Measurements from ENCODE around the gene PRKCZ. TPM values are rescaled to one million over a fixed set of nuclear protein-coding genes. Genes with fewer than 3 reads are reported as not detected.

The PRKCZ gene
- polyA plus RNA-seq, 6 donors from 2014 or later: 5.7 to 12.4 (median 9.3) TPM

- H3K9me3 Mint-ChIP-seq: peaks cover 0 to 1% (median 0%) of the 10 kb centered on the region in 7 donors
- ATAC-seq (ENCODE audit: low read depth in 2 of 2) (no peak), DNase-seq (no peak)
- H3K36me3 Mint-ChIP-seq: no peaks in the 10 kb centered on the region
- H3K27me3 Mint-ChIP-seq: peaks cover 0 to 5% (median 0%) of the 10 kb centered on the region in 3 donors
- no peak overlapping the region for H3K4me3 Mint-ChIP-seq
- no peak overlapping the region for H3K27ac Mint-ChIP-seq
- H3K4me1 Mint-ChIP-seq: peaks cover 0 to 10% (median 3%) of the 10 kb centered on the region in 3 donors
These were observed 160.0 kb downstream of the PRKCZ start for GRCh38 chr1:2210084-2210653.

GRCh38 chr1:2210786-2211185, 160.6 kb downstream of the PRKCZ start:
- no peak overlapping the region for H3K27ac Mint-ChIP-seq
- peaks cover 0 to 1% (median 0%) of the 10 kb centered on the region in 7 donors for H3K9me3 Mint-ChIP-seq
- H3K4me1 Mint-ChIP-seq: peaks cover 0 to 10% (median 3%) of the 10 kb centered on the region in 3 donors
- peaks cover 0 to 8% (median 0%) of the 10 kb centered on the region in 3 donors for H3K27me3 Mint-ChIP-seq
- DNase-seq: no peak
- no peak overlapping the region for H3K4me3 Mint-ChIP-seq
- no peaks in the 10 kb centered on the region for H3K36me3 Mint-ChIP-seq
- no peak for ATAC-seq (ENCODE audit: low read depth in 2 of 2)

GRCh38 chr1:2212274-2212531, 162.0 kb downstream of the PRKCZ start:
- Mint-ChIP-seq H3K27ac (no peak overlapping the region), H3K36me3 (no peaks in the 10 kb centered on the region), H3K27me3 (peaks cover 0 to 10% (median 0%) of the 10 kb centered on the region in 3 donors), H3K4me1 (peaks cover 0 to 3% (median 3%) of the 10 kb centered on the region in 3 donors), H3K4me3 (peak overlapping the region in 1 of 8 donors; percentile 48), H3K9me3 (peaks cover 0 to 1% (median 0%) of the 10 kb centered on the region in 7 donors)
- ATAC-seq (ENCODE audit: low read depth in 2 of 2) (no peak), DNase-seq (no peak)

- Mint-ChIP-seq H3K27ac (peak overlapping the region in 1 of 6 donors; percentile 29), H3K9me3 (peaks cover 0 to 1% (median 0%) of the 10 kb centered on the region in 7 donors), H3K27me3 (peaks cover 0 to 10% (median 0%) of the 10 kb centered on the region in 3 donors), H3K36me3 (no peaks in the 10 kb centered on the region), H3K4me3 (peak overlapping the region in 7 of 8 donors; percentile 12 to 66 (median 48)), H3K4me1 (peaks cover 0 to 3% (median 3%) of the 10 kb centered on the region in 3 donors)
- ATAC-seq (ENCODE audit: low read depth in 2 of 2) (peak; percentile 74 to 76), DNase-seq (no peak)
These were observed 162.6 kb downstream of the PRKCZ start for GRCh38 chr1:2212532-2213491.

DNA sequence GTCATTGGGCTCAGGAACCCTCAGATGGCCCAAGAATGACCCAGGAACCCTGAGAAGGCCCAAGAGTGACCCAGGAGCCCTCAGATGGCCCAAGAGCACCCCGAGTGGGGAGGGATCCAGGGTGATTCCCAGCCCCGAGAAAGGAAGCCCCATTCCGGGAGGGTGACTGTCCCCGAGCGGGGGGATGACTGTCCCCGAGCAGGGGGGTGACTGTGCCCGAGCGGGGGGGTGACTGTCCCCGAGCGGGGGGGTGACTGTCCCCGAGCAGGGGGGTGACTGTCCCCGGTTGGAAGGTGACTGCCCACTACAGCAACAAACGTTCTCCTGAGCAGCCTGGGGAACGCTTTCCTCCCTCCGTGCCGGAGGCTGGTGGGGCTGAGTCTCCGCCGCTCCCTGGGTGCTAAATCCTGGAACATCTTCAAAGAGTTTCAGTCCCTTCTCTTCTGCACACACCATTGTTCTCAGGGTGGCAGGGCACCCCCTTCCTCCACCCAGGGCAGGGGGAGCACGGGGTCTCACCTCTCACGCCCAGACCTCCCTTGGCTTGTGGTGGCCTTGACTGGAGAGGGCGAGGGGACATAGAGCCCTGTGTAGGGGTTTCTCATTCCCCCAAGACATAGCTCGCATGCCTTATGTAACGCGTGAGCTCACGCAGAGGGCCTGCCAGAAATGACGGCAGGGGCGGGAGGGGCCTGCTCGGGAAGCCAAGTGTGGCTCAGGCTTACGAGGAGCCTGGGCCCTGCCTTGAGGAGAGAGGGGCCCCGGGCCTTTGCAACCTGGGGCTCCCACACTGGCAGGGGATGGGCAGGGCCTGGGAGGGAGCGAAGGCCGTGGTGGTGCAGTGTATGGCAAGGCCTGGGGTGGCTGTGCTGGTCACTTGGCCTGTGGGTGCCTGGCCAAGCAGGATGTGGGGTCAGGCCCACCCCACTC, 163.6 kb downstream of the PRKCZ start:
- Mint-ChIP-seq H3K36me3 (no peaks in the 10 kb centered on the region), H3K9me3 (peaks cover 0 to 5% (median 0%) of the 10 kb centered on the region in 7 donors), H3K4me1 (peaks cover 0 to 3% (median 3%) of the 10 kb centered on the region in 3 donors), H3K27me3 (peaks cover 0 to 13% (median 0%) of the 10 kb centered on the region in 3 donors), H3K4me3 (peak overlapping the region in 3 of 8 donors; percentile 47 to 69 (median 56)), H3K27ac (no peak overlapping the region)
- DNase-seq (no peak), ATAC-seq (ENCODE audit: low read depth in 2 of 2) (no peak)

DNA sequence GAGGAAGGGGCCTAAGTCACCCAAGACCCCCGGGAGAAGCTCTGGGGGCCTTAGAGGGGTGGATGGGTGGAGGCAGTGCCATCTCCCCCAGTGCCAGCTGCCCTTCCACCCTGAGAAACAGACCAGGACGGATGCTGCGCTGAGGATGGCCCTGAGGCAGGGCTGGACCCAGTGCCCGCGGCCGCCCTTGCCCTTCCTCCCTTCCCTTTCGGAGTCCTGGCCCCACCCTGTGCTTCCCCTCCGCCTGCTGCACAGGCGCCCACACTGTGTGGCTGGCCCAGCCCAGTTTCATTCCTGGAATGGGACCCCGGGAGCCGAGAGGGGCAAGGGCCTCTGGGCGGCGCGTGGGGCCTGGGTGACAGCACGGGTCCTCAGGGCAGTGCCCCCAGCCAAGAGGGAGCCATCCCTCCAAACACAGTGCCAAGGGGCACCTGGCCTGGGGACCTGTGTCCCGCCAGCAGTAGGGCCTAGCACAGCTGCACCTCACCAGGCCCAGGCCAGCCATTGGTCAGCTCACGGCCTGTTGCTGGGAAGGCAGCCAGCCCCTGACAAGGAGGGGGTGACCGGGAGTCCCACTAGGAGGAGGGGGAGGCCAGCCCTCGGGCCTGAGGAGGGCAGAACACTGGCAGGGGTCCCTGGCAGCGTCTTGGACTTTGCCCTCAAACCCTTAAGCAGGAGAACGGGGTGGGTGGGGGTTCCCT, 164.5 kb downstream of the PRKCZ start:
- Mint-ChIP-seq H3K9me3 (peaks cover 0 to 7% (median 0%) of the 10 kb centered on the region in 7 donors), H3K27me3 (peaks cover 0 to 20% (median 0%) of the 10 kb centered on the region in 3 donors), H3K4me1 (peaks cover 0 to 3% (median 0%) of the 10 kb centered on the region in 3 donors), H3K4me3 (peak overlapping the region in 1 of 8 donors; percentile 56), H3K36me3 (no peaks in the 10 kb centered on the region), H3K27ac (peak overlapping the region in 1 of 6 donors; percentile 63)
- DNase-seq: no peak
- ATAC-seq (ENCODE audit: low read depth in 2 of 2): no peak

DNA sequence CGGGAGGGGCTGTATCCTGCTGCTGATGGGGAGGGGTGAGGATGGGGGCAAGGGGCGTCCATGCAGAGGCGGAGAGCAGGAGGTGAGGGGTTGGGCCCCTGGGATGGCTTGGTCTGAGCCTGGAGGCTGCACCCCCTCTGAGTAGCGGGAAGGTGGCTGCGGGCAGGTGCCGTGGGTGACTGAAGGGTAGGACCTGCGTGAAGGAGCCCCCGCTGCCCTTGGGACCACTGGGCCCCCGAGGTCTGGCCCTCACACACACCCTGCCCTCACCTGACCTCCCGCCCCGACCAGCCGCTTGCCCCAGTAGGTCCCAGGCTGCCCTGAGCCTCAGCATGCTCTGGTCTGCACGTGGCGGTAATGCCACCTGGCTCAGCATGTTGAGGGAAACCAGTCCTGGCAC, 165.1 kb downstream of the PRKCZ start:
- ATAC-seq (ENCODE audit: low read depth in 2 of 2): no peak
- Mint-ChIP-seq H3K4me1 (peaks cover 0 to 3% (median 0%) of the 10 kb centered on the region in 3 donors), H3K36me3 (no peaks in the 10 kb centered on the region), H3K4me3 (no peak overlapping the region), H3K9me3 (peaks cover 0 to 6% (median 0%) of the 10 kb centered on the region in 7 donors), H3K27me3 (peaks cover 0 to 20% (median 0%) of the 10 kb centered on the region in 3 donors), H3K27ac (no peak overlapping the region)
- DNase-seq: no peak

GRCh38 chr1:2215909-2216766, 165.9 kb downstream of the PRKCZ start:
- DNase-seq (no peak), ATAC-seq (ENCODE audit: low read depth in 2 of 2) (no peak)
- no peak overlapping the region for H3K4me3 Mint-ChIP-seq
- peaks cover 0 to 20% (median 0%) of the 10 kb centered on the region in 3 donors for H3K27me3 Mint-ChIP-seq
- H3K27ac Mint-ChIP-seq: no peak overlapping the region
- H3K9me3 Mint-ChIP-seq: peaks cover 0 to 6% (median 0%) of the 10 kb centered on the region in 7 donors
- no peaks in the 10 kb centered on the region for H3K36me3 Mint-ChIP-seq
- H3K4me1 Mint-ChIP-seq: peaks cover 0 to 3% (median 0%) of the 10 kb centered on the region in 3 donors

DNA sequence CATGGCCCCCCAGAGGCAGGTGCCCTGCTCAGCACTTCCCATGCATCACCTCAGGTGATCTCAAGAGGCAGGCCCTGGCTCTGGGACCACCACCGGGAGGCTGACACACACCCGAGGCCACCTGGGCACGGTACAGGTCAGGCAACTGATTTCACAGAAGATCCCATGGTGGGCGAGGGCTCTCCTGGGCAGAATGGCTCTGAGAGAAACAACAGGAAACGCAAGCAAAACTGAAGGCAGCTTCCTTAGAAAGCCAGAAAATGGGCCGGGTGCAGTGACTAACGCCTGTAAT, 166.5 kb downstream of the PRKCZ start:
- H3K4me1 Mint-ChIP-seq: peaks cover 0 to 3% (median 0%) of the 10 kb centered on the region in 3 donors
- DNase-seq (no peak), ATAC-seq (ENCODE audit: low read depth in 2 of 2) (no peak)
- H3K27ac Mint-ChIP-seq: no peak overlapping the region
- H3K9me3 Mint-ChIP-seq: peaks cover 0 to 6% (median 0%) of the 10 kb centered on the region in 7 donors
- H3K4me3 Mint-ChIP-seq: no peak overlapping the region
- H3K36me3 Mint-ChIP-seq: no peaks in the 10 kb centered on the region
- H3K27me3 Mint-ChIP-seq: peaks cover 0 to 20% (median 0%) of the 10 kb centered on the region in 3 donors

DNA sequence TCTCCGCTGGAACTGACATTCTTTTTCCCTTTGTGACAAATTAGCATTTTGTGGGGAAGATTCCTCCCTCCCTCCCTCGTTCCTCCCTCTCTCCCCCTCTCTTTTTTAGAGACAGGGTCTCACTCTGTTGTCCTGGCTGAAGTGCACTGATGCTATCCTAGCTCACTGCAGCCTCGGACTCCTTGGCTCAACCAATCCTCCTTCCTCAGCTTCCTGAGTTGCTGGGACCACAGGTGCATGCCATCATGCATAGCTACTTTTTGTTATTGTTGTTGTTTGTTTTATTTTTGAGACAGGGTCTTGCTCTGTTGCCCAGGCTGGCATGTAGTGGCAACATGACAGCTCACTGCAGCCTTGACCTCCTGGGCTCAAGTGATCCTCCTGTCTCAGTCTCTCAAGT, 171.1 kb downstream of the PRKCZ start:
- no peaks in the 10 kb centered on the region for H3K36me3 Mint-ChIP-seq
- H3K4me3 Mint-ChIP-seq: no peak overlapping the region
- H3K27ac Mint-ChIP-seq: peak overlapping the region in 1 of 6 donors; percentile 88
- ATAC-seq (ENCODE audit: low read depth in 2 of 2): no peak
- H3K4me1 Mint-ChIP-seq: peaks cover 6 to 8% (median 8%) of the 10 kb centered on the region in 3 donors
- no peak for DNase-seq
- peaks cover 0 to 9% (median 0%) of the 10 kb centered on the region in 3 donors for H3K27me3 Mint-ChIP-seq
- peaks cover 0 to 6% (median 0%) of the 10 kb centered on the region in 7 donors for H3K9me3 Mint-ChIP-seq

DNA sequence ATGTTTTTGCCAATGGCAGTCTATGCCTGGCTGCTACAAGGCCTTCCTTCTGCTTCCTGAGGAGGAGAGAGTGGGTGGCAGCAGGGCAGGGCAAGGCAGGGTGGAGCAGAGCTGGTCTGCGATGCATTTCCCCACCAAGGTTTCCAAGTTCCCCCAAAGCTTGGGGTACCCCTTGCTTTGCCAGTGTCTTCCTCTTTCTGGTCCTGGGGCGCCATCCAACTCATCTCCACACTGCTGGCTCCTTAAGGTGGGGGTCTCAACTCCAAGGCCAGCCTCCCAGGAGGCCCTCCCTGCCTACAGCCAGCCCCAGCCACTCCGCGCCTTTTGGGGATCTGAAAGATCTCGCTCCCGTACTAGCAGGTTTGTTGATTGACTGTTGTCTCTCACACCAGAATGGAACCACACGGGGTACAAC, 174.0 kb downstream of the PRKCZ start:
- peaks cover 0 to 3% (median 0%) of the 10 kb centered on the region in 3 donors for H3K27me3 Mint-ChIP-seq

More for the DNA sequence above, 174.0 kb downstream of the PRKCZ start:
- Mint-ChIP-seq H3K4me3 (peak overlapping the region in 3 of 8 donors; percentile 25 to 53 (median 36)), H3K9me3 (no peaks in the 10 kb centered on the region), H3K36me3 (no peaks in the 10 kb centered on the region), H3K4me1 (peaks cover 11 to 14% (median 12%) of the 10 kb centered on the region in 3 donors), H3K27ac (peak overlapping the region in 2 of 6 donors; percentile 41 to 82)
- DNase-seq (no peak), ATAC-seq (ENCODE audit: low read depth in 2 of 2) (no peak)
